ENCODE results near the gene EDIL3.

DNA sequence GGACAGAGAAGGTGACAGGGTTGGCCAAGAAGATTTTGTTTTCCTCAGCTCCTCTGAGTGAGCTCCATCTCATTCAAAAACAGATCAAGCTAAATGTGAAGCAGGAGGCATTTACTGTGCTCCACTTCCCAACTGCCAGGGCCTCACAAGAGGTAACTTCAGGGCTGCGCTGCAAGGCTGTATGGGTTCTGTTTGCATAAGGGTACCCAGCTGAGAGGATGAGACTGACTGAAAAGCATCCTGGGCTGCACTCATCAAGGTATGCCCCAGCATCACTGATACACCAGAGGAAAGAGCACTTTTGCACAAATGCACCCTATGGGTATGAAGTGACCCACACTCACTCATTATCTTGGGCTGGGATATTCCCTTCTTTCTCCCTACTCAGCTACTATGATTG is 347.8 kb downstream of the EDIL3 start:
- TF ChIP-seq POLR2A (IDR thresholded peaks at IDR 0.05; ENCODE audit: low read depth, low read length) (no peak), POLR2AphosphoS5 (IDR thresholded peaks at IDR 0.05; ENCODE audit: low read depth, low read length) (no peak), TAF1 (IDR thresholded peaks at IDR 0.05; ENCODE audit: low read depth, low read length) (no peak), POU2F2 (IDR thresholded peaks at IDR 0.05; ENCODE audit: low read depth, low read length) (no peak)

Measured in GM12891 (cell line).